HG03565 (cell line): ENCODE results near the gene TIGD2.

Experiments
- ATAC-seq: cut with Tn5 transposase; IDR thresholded peaks from one replicate; pipeline ENCODE4 v1.9.1; 2021; ENCODE audit warnings: mild to moderate bottlenecking, moderate library complexity; ENCODE audit not compliant: unreplicated experiment

Gene TIGD2

GRCh38 chr4:89160806-89161205 lies 49.5 kb downstream of the TIGD2 start:
- no peak for ATAC-seq

- no peak for ATAC-seq
These were observed 50.5 kb downstream of the TIGD2 start for GRCh38 chr4:89161841-89162240.

- ATAC-seq: no peak
These were observed 51.2 kb downstream of the TIGD2 start for GRCh38 chr4:89162496-89162895.

GRCh38 chr4:89162987-89163386 lies 51.7 kb downstream of the TIGD2 start:
- no peak for ATAC-seq

- no peak for ATAC-seq
These were observed 53.1 kb downstream of the TIGD2 start for GRCh38 chr4:89164400-89164799.
